Thoracic aorta (tissue), 2 donors: ENCODE results near the gene MCC. TPM values are rescaled to one million over a fixed set of nuclear protein-coding genes. Genes with fewer than 3 reads are reported as not detected.

Source experiments
- ATAC-seq: fragments of 150-250 bp; one replicate; pipeline ENCODE4 v1.8.0; 2017; ENCODE audit warnings: low read depth; ENCODE audit not compliant: insufficient number of reproducible peaks, low FRiP score
- DNase-seq: peaks from one replicate; pipeline ENCODE4 v3.0.0-alpha.2; 2020; ENCODE audit warnings: low spot score
- H3K27ac ChIP-seq, 2 donors: fragments of 200-600 bp; sonication (generic); 1 replicate in 1 of 2; 2 replicates in 1 of 2; pipeline ENCODE4 v1.5.1; 2016; ENCODE audit warnings: mild to moderate bottlenecking in 2 of 2, moderate library complexity in 2 of 2
- H3K27me3 ChIP-seq: fragments of 200-600 bp; sonication (generic); replicated peaks from 2 replicates; pipeline ENCODE4 v1.6.0; 2016; ENCODE audit warnings: mild to moderate bottlenecking; ENCODE audit not compliant: insufficient read depth
- H3K36me3 ChIP-seq: fragments of 200-600 bp; sonication (generic); one replicate; pipeline ENCODE4 v1.5.1; 2016
- H3K4me1 ChIP-seq, 2 donors: fragments of 200-600 bp; sonication (generic); 1 replicate in 1 of 2; 2 replicates in 1 of 2; pipeline versions ENCODE4 v1.5.1 to v1.6.0; 2016; ENCODE audit warnings: low read depth in 2 of 2, mild to moderate bottlenecking in 1 of 2; ENCODE audit not compliant: control insufficient read depth in 1 of 2
- H3K4me3 ChIP-seq: fragments of 200-600 bp; sonication (generic); 2 replicates; pipeline ENCODE4 v1.5.1; 2016; ENCODE audit warnings: mild to moderate bottlenecking
- H3K9me3 ChIP-seq: fragments of 200-600 bp; sonication (generic); 2 replicates; pipeline ENCODE4 v1.5.1; 2016
- total RNA-seq, 2 donors: library from RNA; depleted of rRNA; stranded (reverse); fragments of >200 nt; gene quantifications; one replicate each; pipeline versions ENCODE4 v1.1.0 to v1.2.3, GENCODE V29; 2016
- TF ChIP-seq, protein P1 (sequence below): fragments of 200-600 bp; sonication (generic); IDR thresholded peaks from one replicate; pipeline ENCODE4 v1.5.1; 2019; ENCODE audit warnings: antibody characterized with exemption

Gene MCC
- total RNA-seq, 2 donors from 2014 or later: 14.6 to 27.2 TPM

DNA sequence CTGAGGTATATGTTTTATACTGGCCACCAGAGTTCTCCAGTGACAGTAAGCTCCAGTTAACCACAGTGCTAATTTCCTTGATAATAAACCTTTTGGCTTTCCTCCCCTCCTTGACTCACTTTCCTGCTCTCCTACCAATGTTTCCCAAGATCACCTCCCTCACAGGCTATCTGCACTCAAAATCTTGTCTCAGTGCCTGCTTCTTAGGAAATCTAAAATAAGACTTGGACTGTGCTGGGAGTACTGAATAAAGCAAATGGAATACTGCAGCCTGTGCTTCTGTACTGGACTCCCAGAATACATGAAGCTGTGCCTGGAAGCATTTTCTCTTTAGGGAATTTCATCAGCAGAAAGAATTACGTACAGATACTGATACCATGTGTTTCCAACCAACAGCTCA is 513.4 kb downstream of the MCC start:
- Histone ChIP-seq H3K4me1 (peaks cover 17 to 28% of the 10 kb centered on the region in 2 donors), H3K9me3 (no peaks in the 10 kb centered on the region), H3K27ac (no peak overlapping the region), H3K27me3 (no peaks in the 10 kb centered on the region), H3K4me3 (no peak overlapping the region), H3K36me3 (no peaks in the 10 kb centered on the region)
- DNase-seq (no peak), ATAC-seq (no peak)
- TF ChIP-seq, protein P1, sequence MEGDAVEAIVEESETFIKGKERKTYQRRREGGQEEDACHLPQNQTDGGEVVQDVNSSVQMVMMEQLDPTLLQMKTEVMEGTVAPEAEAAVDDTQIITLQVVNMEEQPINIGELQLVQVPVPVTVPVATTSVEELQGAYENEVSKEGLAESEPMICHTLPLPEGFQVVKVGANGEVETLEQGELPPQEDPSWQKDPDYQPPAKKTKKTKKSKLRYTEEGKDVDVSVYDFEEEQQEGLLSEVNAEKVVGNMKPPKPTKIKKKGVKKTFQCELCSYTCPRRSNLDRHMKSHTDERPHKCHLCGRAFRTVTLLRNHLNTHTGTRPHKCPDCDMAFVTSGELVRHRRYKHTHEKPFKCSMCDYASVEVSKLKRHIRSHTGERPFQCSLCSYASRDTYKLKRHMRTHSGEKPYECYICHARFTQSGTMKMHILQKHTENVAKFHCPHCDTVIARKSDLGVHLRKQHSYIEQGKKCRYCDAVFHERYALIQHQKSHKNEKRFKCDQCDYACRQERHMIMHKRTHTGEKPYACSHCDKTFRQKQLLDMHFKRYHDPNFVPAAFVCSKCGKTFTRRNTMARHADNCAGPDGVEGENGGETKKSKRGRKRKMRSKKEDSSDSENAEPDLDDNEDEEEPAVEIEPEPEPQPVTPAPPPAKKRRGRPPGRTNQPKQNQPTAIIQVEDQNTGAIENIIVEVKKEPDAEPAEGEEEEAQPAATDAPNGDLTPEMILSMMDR: no peak

DNA sequence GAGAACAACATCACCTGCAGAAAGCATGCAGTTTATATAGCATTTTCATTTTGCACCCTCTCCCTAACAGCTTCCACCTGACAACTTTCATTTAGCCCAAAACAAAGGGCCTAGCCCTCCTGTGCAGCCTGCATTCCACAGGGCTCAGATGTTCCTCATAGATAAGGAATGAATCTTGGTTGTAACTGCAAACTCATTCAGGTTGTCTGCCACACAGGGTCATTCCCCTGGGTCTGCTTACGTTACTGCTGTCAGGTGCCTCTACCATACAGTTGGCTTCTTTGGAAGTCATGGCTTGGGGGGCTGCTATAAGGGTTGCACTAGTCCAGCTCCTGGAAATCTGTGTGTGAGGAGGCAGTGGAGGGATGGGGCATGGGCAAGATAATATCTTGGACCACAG is 514.3 kb downstream of the MCC start:
- Histone ChIP-seq H3K27me3 (no peaks in the 10 kb centered on the region), H3K9me3 (no peaks in the 10 kb centered on the region), H3K36me3 (no peaks in the 10 kb centered on the region), H3K4me1 (peaks cover 9 to 18% of the 10 kb centered on the region in 2 donors), H3K27ac (no peak overlapping the region), H3K4me3 (no peak overlapping the region)
- ATAC-seq (no peak), DNase-seq (no peak)
- TF ChIP-seq, protein P1: no peak

GRCh38 chr5:112973036-112973435 is 515.2 kb downstream of the MCC start:
- Histone ChIP-seq H3K4me1 (peaks cover 0 to 9% of the 10 kb centered on the region in 2 donors), H3K27me3 (no peaks in the 10 kb centered on the region), H3K27ac (no peak overlapping the region), H3K4me3 (no peak overlapping the region), H3K9me3 (no peaks in the 10 kb centered on the region), H3K36me3 (no peaks in the 10 kb centered on the region)
- no peak for DNase-seq
- no peak for ATAC-seq
- TF ChIP-seq, protein P1: no peak

Other genes starting within 250 kb of the MCC start
- gene TSSK1B, start 53.5 kb downstream of the MCC start, total RNA-seq: not detected
- gene YTHDC2, start 25.2 kb upstream of the MCC start, total RNA-seq: 10 to 100 TPM; 30.3 to 38.9 TPM